ENCODE data around the gene P4HTM.

The P4HTM gene, protein sequence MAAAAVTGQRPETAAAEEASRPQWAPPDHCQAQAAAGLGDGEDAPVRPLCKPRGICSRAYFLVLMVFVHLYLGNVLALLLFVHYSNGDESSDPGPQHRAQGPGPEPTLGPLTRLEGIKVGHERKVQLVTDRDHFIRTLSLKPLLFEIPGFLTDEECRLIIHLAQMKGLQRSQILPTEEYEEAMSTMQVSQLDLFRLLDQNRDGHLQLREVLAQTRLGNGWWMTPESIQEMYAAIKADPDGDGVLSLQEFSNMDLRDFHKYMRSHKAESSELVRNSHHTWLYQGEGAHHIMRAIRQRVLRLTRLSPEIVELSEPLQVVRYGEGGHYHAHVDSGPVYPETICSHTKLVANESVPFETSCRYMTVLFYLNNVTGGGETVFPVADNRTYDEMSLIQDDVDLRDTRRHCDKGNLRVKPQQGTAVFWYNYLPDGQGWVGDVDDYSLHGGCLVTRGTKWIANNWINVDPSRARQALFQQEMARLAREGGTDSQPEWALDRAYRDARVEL

DNA sequence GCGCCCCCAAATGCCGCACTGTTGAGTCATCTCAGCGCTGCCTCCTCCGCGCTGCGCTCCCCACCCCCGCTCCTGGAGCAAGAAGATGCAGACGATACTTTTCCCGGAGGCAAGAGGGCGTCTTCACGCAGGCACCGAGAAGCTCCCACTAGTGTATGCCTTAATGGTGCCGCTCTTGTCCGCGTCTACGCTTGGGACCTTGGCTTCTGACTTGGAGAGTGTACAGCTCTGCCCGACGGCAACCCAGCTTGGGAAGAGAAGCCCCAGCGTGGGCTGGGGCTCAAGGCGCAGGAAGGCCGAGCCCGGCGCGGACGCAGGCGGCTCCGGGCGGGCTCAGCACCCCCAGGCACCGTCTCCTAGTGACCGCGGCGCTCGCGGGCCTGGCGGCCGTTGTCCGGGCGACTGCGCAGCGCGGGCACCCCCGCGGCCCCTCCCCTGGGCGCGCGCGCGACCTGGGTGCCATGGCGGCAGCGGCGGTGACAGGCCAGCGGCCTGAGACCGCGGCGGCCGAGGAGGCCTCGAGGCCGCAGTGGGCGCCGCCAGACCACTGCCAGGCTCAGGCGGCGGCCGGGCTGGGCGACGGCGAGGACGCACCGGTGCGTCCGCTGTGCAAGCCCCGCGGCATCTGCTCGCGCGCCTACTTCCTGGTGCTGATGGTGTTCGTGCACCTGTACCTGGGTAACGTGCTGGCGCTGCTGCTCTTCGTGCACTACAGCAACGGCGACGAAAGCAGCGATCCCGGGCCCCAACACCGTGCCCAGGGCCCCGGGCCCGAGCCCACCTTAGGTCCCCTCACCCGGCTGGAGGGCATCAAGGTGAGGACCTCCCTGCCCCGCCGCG is at the start of gene P4HTM:
Gene P4HTM, plus strand, starts transcription at position 446 of the 840 bp plus-strand sequence. Its CDS starts 16 bp downstream, at position 462.
- peak; percentile 68 to 71 for DNase-seq

DNA sequence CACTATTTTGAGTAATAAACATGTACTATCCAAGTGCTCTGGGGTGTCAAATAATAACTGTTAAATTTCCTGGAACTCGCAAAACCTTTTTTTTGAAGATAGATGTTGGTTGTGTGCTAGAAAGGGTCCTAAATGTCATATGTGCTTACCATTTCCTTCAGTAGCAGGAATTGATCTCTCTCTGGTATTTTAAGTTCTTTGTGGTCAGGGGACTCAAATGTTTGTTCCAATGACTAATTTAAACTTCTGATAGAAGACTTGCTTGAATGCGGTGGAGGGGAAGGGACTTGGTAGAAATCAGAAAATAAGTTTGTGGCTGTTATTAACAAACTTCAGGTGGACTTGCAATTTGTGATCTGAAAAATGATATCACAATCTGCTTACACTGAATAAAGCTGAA is 44.6 kb upstream of the P4HTM start:
- DNase-seq, result no peak

DNA sequence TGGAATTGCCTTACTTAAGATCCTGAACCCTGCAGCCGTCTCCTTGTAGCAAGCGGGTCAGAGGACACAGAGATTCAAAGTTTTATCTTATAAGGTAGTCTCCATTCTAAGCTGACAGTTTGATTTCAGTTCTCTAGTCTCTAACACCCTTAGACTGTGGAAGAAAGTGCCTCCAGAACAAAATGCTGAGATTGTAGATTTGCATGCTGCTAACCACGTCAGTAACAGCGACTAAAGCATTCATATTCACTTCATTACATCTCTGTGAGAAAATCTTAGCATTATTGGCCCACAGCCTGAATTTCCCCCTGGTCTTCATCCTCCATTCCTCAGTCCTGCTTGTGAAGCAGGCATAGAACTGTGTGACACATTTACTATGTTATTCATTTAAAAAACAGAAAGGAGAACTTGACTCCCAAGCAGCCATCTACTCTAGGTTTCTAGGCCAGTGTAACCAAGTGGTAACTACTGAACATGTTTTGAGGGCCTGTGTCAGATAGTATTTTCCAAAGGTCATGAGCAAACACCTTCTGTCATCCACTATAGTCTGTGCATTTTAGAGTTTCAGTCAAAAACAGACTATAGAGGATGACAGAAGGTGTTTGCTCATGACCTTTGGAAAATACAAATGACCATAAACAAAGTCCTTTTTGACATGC is 44.0 kb upstream of the P4HTM start:
- DNase-seq, result no peak

DNA sequence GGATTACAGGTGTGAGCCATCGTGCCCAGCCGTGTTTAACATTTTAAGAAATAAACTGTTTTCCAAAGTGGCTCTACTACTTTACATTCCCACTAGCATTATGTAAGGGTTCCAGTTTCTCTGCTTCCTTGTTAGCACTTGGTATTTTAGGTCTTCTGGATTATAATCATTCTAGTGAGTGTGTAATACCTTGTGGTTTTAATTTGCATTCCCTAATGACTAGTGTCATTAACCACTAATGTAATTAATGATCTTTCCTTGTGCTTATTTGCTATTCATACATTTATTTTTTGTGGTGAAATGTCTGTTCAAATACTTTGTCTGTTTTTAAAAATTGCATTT is 40.7 kb upstream of the P4HTM start:
- no peak for DNase-seq

DNA sequence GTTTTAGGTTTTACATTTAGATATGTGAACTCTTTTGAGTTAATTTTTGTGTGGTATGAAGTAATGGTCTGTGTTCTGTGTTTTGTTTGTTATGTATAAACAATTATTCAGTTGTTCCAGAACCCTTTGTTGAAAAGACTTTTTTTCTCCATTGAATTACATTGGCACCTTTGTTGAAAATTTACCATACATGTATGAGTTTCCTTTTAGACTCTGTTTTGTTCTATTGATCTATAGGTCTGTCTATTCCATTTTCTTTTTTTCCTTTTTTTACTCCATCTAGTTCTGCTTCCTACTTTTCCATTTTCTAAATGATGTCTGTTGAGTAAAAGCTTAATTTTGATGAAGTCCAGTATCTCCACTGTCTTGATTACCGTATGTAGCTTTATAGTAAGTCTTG is 40.0 kb upstream of the P4HTM start:
- DNase-seq, result no peak

DNA sequence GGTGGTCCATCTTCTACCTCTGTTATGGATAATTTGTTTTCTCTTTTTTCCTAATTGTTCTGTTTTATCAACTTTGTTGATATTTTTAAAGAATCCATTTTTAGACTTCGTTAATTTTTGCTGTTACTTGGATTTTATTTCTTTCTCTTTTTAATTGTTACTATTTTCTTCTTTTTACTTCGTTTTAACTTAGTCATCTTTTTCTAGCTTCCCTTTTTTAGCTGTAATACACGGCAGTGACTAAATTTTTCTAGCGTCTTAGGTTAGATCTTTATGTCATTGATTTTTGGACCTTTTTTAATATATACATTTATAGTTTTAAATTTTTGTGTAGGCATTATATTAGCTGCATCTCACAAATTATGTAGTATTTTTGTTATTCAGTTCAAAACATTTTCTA is 38.3 kb upstream of the P4HTM start:
- no peak for DNase-seq

DNA sequence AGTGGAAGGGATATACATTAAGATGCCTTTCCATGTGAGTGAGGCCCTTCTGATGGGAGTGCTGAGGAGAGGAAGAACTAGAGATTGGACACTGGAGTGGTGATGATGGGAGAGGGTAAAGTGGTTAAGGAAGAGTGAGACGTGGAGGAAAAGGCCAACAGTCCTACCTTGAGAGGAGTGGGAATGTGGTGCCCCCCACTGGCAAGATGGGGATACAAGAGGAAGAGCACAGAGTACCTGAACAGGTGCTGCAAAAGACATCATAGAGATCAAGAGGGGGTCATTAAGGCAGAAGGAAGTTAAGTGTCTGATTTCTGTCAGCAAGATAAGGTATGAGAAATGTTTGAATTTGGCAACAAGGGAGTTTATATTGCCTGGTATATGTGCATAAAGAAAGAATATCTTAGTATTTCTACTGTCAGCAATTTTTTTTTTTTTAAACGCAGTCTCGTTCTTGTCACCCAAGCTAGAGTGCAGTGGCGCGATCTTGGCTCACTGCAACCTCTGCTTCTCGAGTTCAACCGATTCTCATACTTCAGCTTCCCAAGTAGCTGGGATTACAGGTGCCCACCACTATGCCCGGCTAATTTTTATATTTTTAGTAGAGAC is 37.4 kb upstream of the P4HTM start:
- DNase-seq, result peak; percentile 55 to 65

DNA sequence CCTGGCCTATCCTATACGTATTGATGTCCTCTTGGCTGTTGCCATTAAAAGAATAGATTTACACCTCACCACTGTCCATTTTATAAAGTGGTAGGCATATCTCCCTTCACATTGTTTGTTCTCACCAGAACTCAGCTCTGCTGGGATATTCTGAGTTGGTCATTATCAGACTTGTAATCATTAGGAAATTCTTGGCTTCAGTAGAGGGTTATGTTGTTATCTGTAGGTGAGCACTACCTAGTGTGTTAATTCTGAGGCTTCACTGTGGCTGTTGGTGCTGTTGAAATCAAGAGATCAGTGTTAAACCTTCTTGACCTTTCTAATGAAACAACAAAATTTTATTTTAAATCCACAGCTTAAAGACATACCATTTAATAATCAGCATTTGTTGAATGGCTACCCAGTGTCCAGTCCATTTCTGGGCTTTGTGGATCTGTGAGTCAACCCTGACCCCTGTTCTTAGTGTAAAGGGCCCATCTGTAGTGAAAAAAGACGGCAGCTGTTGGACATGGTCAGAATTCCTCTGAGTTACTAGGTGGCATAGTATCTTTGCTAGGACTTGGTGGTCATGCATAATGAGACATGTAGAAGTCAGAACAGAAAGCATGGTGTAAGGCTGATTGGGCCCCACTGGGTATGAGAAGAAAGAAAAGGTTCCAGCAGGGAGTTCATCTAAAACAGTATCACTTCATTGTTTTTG is 32.9 kb upstream of the P4HTM start:
- no peak for DNase-seq

DNA sequence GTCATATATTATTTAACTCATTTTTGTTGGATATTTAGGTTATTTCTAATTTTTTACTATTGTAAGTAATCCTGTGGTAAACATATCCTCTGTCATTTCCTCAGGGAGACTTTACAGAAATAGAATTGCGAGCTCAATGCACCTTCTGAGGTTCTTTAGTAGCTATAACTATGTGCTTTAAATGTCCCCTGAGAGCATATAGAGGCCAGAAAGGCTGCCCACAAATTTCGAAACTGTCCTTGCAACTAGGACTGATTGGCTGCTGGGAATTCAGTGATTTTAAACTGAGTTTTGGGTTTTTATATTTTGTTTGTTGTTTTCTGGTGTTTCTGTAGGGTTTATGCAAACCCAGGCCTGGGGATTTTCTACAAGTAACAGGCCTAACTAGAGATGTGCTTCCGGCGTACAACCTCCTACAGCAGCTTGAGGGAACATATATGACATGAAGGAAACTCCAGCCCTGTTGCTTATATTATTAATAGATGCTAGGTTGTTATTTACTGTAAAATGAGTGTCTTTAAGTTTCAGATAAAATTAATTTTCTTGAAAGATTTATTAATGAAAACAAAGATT is 29.1 kb upstream of the P4HTM start:
- DNase-seq, result no peak

DNA sequence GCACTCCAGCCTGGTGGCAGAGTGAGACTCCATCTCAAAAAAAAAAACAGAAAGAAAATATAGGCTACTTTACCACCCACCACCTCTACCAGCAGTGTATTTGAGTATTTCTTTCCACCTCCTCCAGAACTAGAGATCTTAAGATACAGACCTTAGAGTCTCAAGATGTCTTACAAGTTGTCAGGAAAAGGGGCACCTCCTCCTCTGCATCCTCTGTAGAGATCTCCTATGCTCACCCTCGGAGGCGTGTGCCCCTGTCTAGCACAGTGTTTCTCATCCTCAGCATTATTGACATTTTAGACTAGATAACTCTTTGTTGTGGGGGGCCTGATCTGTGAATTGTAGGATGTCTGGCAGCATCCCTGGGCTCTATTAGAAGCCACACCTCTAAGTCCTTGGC is 27.7 kb upstream of the P4HTM start:
- no peak for DNase-seq

DNA sequence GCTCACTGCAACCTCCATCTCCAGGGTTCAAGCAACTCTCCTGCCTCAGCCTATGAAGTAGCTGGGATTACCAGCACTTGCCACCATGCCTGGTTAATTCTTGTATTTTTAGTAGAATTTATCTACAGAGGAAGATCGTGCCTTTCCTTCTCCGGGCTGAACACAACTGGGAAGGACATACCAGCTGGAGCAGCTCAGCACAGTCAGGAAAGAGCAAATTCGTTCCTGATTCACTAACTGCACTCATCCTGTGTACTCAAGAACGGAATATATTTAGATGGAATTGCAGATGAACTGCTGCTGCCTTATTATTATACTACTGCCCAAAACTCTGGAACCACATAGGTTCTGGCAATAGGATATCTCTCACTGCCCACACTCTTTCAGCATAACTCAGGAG is 27.1 kb upstream of the P4HTM start:
- no peak for DNase-seq

DNA sequence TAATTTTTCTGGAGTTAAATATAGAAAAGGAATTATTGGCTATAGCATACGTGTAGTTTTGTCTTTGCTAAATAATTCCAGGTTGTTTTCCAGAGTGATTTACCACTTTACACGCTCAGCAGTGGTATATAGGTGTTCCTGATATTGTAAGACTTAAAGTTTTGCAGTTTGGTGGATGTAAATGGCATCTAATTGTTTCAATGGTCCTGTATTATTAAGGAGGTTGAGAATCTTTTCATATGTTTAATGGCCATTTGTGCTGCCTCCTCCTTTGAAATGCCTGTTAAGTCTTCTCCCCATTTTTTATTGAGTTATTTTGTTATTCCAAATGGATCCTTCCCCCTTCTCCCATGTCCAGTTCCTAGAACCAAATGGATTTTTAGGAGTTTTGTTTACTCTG is 26.4 kb upstream of the P4HTM start:
- DNase-seq, result no peak

DNA sequence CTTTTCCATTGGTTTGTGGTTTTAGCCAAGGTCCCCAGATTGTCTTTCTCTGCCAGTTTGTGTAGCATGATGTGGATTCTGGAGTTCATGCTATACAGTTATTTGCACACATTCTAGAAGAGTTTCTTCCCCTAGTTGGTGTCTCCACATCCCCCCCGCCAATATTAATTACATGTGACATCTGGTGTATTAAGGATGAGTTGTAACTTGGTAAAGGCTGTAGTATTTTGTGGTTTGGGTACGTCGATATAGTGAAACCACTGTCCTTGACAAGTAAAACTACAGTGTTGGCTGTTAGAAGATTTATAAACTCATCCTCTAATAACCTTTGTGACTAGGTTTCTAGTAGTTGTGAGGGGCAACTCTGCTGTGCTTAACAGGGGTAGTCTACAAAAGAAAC is 23.7 kb upstream of the P4HTM start:
- DNase-seq, result no peak

DNA sequence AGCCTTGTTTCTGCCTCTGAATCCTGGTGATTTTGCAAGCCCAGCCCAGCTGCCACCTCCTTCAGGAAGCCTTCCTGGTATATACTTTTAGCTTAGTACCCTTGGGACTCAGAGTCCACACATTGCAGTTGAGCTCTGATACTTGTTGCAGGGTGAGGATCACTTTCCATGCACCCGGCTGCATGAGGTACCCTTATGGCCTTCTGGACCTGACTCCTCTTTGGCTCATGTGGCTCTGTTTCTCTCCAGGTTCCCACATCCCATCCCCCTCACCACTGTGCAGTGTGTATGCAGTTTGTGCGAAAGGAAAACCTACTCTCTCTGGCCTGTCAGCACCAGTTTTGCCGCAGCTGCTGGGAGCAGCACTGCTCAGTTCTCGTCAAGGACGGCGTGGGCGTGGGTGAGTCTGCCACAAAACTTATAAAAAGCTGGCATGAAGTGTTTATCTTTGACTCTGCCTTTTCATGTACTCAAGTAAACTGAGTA is 23.1 kb upstream of the P4HTM start:
- DNase-seq, result no peak

DNA sequence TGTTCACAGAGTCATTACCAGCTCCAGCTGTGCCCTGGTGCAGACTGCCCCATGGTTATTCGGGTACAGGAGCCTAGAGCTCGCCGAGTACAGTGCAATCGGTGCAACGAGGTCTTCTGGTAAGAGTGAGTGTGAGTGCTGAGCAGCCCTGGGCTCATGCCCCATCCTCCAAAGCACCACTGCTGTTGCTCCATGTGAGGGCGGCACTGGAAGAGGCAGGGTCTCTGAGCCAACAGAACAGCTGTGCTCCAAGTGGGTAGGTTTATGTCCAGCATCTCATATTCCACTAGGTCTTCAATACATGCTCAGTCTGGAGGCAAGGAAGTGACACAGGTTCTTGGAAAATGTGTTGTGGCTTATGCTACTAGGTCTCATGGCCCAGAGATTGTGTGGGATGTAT is 19.5 kb upstream of the P4HTM start:
- DNase-seq, result no peak

DNA sequence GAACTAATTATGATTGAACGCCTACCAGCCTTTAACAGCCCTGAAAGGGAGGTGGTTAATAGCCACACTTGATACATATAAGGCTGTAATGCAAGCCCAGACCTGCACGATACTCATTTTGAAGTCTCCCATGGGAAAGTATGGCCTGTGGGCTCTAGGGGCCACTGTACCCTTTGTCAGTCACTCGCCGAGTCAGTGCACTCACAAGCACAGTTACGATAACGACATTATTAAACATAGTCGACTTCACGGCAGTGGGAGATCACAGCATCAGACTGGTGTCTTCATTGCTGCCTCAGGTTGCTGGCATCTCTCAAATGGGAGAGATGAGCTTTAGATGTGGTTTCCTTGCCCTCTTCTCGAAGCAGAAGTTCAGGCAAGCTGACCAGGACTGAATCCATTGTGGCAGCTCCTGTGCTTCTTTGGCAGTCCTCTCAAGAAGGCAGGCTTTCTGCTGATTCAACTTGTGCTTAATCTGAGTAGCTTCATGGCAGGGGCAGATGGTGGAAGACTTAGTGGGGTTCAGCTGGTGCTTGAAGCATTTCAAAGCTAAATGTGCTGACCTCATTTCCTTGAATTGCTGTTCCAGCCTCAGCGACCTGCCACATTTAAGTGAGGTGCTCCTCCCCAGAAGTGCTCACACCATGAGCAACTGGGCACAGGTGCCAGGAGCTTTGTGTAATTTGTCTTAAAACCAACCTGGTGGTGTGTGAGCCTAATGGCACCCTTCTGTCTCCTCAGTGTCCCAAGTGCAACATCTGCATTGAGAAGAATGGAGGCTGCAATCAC is 15.8 kb upstream of the P4HTM start:
- no peak for DNase-seq

DNA sequence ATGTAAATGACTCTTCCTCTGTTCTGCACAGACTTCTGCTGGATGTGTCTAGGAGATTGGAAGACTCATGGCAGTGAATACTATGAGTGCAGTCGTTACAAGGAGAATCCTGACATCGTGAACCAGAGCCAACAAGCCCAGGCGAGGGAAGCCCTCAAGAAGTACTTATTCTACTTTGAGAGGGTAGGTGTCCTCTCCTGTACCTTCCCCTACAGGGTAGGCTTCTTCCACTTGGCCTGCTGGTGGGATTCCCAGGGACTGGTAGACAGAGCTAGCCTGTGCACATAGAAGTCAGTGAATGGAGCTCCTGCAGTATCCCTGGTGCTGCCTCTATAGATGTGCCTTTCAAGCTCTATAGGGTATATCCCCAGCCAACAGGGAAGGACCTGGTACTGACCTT is 10.6 kb upstream of the P4HTM start:
- DNase-seq, result no peak

DNA sequence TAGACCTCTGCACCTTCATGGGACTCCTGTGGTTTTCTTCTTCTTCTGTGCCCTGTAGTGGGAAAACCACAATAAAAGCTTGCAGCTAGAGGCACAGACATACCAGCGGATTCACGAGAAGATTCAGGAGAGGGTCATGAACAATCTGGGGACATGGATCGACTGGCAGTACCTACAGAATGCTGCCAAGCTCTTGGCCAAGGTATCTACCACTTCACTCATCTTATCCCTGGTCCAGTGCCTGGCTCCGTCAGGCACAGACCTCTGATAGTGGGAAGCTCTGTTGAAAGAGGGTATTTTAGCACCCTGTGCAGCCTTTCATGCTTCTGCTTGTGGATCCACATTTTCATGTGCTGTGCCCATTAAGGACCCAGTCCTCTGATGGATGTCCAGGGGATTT is 9.7 kb upstream of the P4HTM start:
- DNase-seq, result no peak

DNA sequence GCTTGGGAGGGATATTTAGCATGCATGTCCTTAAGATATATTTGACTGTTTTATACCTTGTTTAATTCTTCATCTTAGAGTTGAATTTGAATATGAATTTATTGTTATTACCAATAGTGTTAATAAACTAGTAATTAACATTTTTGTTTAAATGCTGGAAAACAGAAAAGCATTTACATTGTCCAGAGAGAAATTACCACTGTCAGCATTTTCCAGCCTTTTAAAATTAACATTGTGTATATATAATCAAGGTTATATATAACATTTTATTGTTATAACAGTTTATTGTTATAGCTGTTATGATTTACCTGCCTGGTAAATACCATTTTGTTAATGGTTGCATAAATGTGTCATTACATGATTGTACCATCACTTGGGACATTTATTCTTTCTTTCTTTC is 8.0 kb upstream of the P4HTM start:
- no peak for DNase-seq

DNA sequence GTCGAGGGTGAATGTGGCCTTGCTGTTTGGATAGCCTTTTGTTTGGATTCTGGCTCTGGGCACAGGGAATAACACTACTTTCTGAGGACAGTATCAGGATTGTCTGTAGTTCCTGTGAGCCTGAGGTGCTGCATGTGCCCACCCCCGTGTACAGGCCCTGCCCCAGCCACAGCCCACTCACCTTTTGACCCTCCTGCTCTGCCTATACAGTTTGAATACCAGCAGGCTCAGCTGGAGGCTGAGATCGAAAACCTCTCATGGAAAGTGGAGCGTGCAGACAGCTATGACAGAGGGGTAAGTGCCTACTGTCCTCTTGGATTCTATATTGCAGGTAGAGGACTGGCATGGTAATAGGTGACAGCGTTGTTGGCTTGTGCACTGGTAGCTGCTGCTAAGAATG is 7.4 kb upstream of the P4HTM start:
- no peak for DNase-seq

DNA sequence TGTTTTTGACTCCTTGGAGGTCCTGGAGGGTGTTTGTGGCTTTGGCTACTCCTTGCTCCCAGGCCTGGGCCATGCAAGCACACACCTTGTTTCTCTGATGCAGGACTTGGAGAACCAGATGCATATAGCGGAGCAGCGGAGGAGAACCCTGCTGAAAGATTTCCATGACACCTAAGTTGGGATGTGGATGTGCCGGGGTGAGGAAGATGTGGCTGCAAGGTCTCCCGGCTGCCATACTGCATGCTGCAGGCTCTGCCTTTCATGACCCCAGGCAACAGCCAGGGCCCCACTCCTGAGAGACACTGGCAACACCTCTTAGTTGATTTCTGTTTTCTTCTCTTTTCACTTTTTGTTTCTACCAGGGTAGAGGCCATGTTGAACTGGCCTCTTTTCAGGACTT is 6.9 kb upstream of the P4HTM start:
- no peak for DNase-seq
